IMR-90 (cell line): ENCODE results near the gene SHISAL1. TPM values are rescaled to one million over a fixed set of nuclear protein-coding genes. Genes with fewer than 3 reads are reported as not detected.

Experiments
- ATAC-seq: fragments of 200-7000 bp; cut with Tn5 transposase; 2 replicates; pipeline ENCODE4 v1.9.1; 2020; ENCODE audit warnings: low read depth, mild to moderate bottlenecking, moderate library complexity
- BruUV-seq: library from RNA; stranded (reverse); fragments of 400-500 nt; replicated peaks from 2 replicates; lab custom pipeline; 2021; lab: Mats Ljungman, UMichigan
- CTCF ChIA-PET: fragments of 300-600 bp; formaldehyde crosslinking; extraction: SDS; loops from one replicate; lab custom pipeline; 2021; ENCODE audit warnings: antibody characterized with exemption; lab: Yijun Ruan, JAX
- POLR2A ChIA-PET: fragments of 300-600 bp; sonication (Branson Sonifier 250); formaldehyde crosslinking; loops from one replicate; lab custom pipeline; 2022; ENCODE audit warnings: antibody characterized with exemption; ENCODE audit not compliant: unreplicated experiment; lab: Charles Lee
- DNase-seq: peaks from one replicate; pipeline ENCODE4 v3.0.0; 2013
- H2AFZ ChIP-seq: replicated peaks from 2 replicates; pipeline ENCODE3; 2013; ENCODE audit warnings: low read length, mild to moderate bottlenecking; ENCODE audit not compliant: poor library complexity
- H2AK5ac ChIP-seq: 2 replicates; pipeline ENCODE4 v1.6.1; 2013; ENCODE audit warnings: low read depth, low read length, inconsistent platforms
- H2AK9ac ChIP-seq: replicated peaks from 2 replicates; pipeline ENCODE3; 2013; ENCODE audit warnings: mild to moderate bottlenecking, low read depth, low read length, moderate library complexity; ENCODE audit not compliant: poor library complexity
- H2BK120ac ChIP-seq: 2 replicates; pipeline ENCODE4 v1.6.1; 2013; ENCODE audit warnings: low read depth, low read length, inconsistent platforms
- H2BK15ac ChIP-seq: 3 replicates; pipeline ENCODE4 v1.6.1; 2013; ENCODE audit warnings: low read depth, low read length, inconsistent platforms
- H2BK20ac ChIP-seq: 2 replicates; pipeline ENCODE4 v1.6.1; 2013; ENCODE audit warnings: low read depth, mild to moderate bottlenecking, inconsistent platforms, low read length, moderate library complexity
- H2BK5ac ChIP-seq: 2 replicates; pipeline ENCODE4 v1.6.1; 2013; ENCODE audit warnings: mild to moderate bottlenecking, low read depth, low read length, inconsistent platforms; ENCODE audit not compliant: poor library complexity, severe bottlenecking
- H3K14ac ChIP-seq: replicated peaks from 2 replicates; pipeline ENCODE4 v1.6.1; 2013; ENCODE audit warnings: low read depth, low read length, inconsistent platforms
- H3K18ac ChIP-seq: 2 replicates; pipeline ENCODE4 v1.6.1; 2013; ENCODE audit warnings: low read depth, low read length, control low read depth
- H3K23ac ChIP-seq: 2 replicates; pipeline ENCODE4 v1.6.1; 2013; ENCODE audit warnings: low read depth, low read length, inconsistent platforms
- H3K27ac ChIP-seq: 2 replicates; pipeline ENCODE4 v1.5.1; 2013; ENCODE audit warnings: mild to moderate bottlenecking, control low read depth, low read length; ENCODE audit not compliant: insufficient read depth
- H3K27me3 ChIP-seq: 2 replicates; pipeline ENCODE4 v1.6.1; 2013; ENCODE audit warnings: low read length; ENCODE audit not compliant: control insufficient read depth, insufficient read depth
- H3K36me3 ChIP-seq: 2 replicates; pipeline ENCODE4 v1.6.1; 2013; ENCODE audit warnings: low read length, mixed read lengths; ENCODE audit not compliant: control insufficient read depth, insufficient read depth
- H3K4ac ChIP-seq: 2 replicates; pipeline ENCODE4 v1.6.1; 2013; ENCODE audit warnings: low read depth, low read length, inconsistent platforms
- H3K4me1 ChIP-seq: 2 replicates; pipeline ENCODE4 v1.6.1; 2013; ENCODE audit warnings: low read length, mixed read lengths; ENCODE audit not compliant: control insufficient read depth, insufficient read depth
- H3K4me2 ChIP-seq: 2 replicates; pipeline ENCODE4 v1.6.1; 2013; ENCODE audit warnings: low read depth, mild to moderate bottlenecking, control low read depth, low read length, moderate library complexity
- H3K4me3 ChIP-seq: 2 replicates; pipeline ENCODE4 v1.5.1; 2013; ENCODE audit warnings: low read depth, mild to moderate bottlenecking, control low read depth, low read length, moderate library complexity; ENCODE audit not compliant: insufficient read depth
- H3K56ac ChIP-seq: 2 replicates; pipeline ENCODE4 v1.6.1; 2013; ENCODE audit warnings: low read length, inconsistent platforms; ENCODE audit not compliant: insufficient read depth; ENCODE audit errors: extremely low read depth
- H3K79me1 ChIP-seq, 2 experiments: 2 replicates each; pipeline ENCODE4 v1.6.1; 2013; ENCODE audit warnings: low read length in 2 of 2, inconsistent platforms in 1 of 2, low read depth in 1 of 2
- H3K9ac ChIP-seq: 2 replicates; pipeline ENCODE4 v1.6.1; 2013; ENCODE audit warnings: low read depth, low read length, control low read depth
- H3K9me1 ChIP-seq: 2 replicates; pipeline ENCODE4 v1.6.1; 2013; ENCODE audit warnings: low read length, inconsistent platforms; ENCODE audit not compliant: insufficient read depth
- H3K9me3 ChIP-seq: 2 replicates; pipeline ENCODE4 v1.6.1; 2013; ENCODE audit warnings: low read length; ENCODE audit not compliant: control insufficient read depth, insufficient read depth
- H4K20me1 ChIP-seq: 2 replicates; pipeline ENCODE4 v1.6.1; 2013; ENCODE audit warnings: low read length, inconsistent platforms; ENCODE audit not compliant: insufficient read depth
- H4K5ac ChIP-seq: 2 replicates; pipeline ENCODE4 v1.6.1; 2013; ENCODE audit warnings: mild to moderate bottlenecking, low read depth, low read length, control low read depth
- H4K8ac ChIP-seq, 2 experiments: 2 replicates each; pipeline ENCODE4 v1.6.1; 2013; ENCODE audit warnings: low read depth in 2 of 2, low read length in 2 of 2, control low read depth in 1 of 2, inconsistent platforms in 1 of 2
- H4K91ac ChIP-seq: 2 replicates; pipeline ENCODE4 v1.6.1; 2013; ENCODE audit warnings: low read depth, low read length, inconsistent platforms; ENCODE audit not compliant: insufficient read depth
- BHLHE40 ChIP-seq: fragments of 150-350 bp; IDR thresholded peaks from 2 replicates; pipeline ENCODE4 v1.6.1; 2016; ENCODE audit warnings: mild to moderate bottlenecking, low read depth, low read length
- CEBPB ChIP-seq: IDR thresholded peaks from 2 replicates; pipeline ENCODE4 v1.6.1; 2012; ENCODE audit warnings: low read depth, low read length, improper control_type of control experiment
- CHD1 ChIP-seq: IDR thresholded peaks from 2 replicates; pipeline ENCODE4 v1.6.1; 2012; ENCODE audit warnings: low read depth, low read length, improper control_type of control experiment
- CTCF ChIP-seq: conservative IDR thresholded peaks from 2 replicates; pipeline ENCODE4 v1.5.1; 2012; ENCODE audit warnings: mild to moderate bottlenecking, low read depth, low read length, improper control_type of control experiment
- ELK1 ChIP-seq: fragments of 150-350 bp; IDR thresholded peaks from 2 replicates; pipeline ENCODE4 v1.6.1; 2016; ENCODE audit warnings: low read depth, mild to moderate bottlenecking, low read length, moderate library complexity, borderline replicate concordance
- FOS ChIP-seq: fragments of 150-350 bp; IDR thresholded peaks from 2 replicates; pipeline ENCODE4 v1.6.1; 2016; ENCODE audit warnings: low read depth, low read length
- MAFK ChIP-seq: IDR thresholded peaks from 2 replicates; pipeline ENCODE4 v1.6.1; 2012; ENCODE audit warnings: low read depth, low read length, improper control_type of control experiment
- MAZ ChIP-seq: IDR thresholded peaks from 2 replicates; pipeline ENCODE4 v1.6.1; 2012; ENCODE audit warnings: low read depth, mild to moderate bottlenecking, low read length, improper control_type of control experiment, moderate library complexity, borderline replicate concordance
- MXI1 ChIP-seq: IDR thresholded peaks from 2 replicates; pipeline ENCODE4 v1.6.1; 2012; ENCODE audit warnings: low read depth, mild to moderate bottlenecking, low read length, moderate library complexity, borderline replicate concordance
- NFE2L2 ChIP-seq: fragments of 150-350 bp; IDR thresholded peaks from 2 replicates; pipeline ENCODE4 v1.6.1; 2016; ENCODE audit warnings: low read depth, mild to moderate bottlenecking, low read length
- POLR2A ChIP-seq: IDR thresholded peaks from 2 replicates; pipeline ENCODE4 v1.6.1; 2012; ENCODE audit warnings: mild to moderate bottlenecking, low read depth, low read length
- RAD21 ChIP-seq: IDR thresholded peaks from 2 replicates; pipeline ENCODE4 v1.6.1; 2012; ENCODE audit warnings: low read length, improper control_type of control experiment
- RCOR1 ChIP-seq: IDR thresholded peaks from 2 replicates; pipeline ENCODE4 v1.6.1; 2012; ENCODE audit warnings: mild to moderate bottlenecking, low read length, improper control_type of control experiment; ENCODE audit not compliant: insufficient replicate concordance
- RFX5 ChIP-seq: IDR thresholded peaks from 2 replicates; pipeline ENCODE4 v1.8.0; 2012; ENCODE audit warnings: low read depth, mild to moderate bottlenecking, low read length, moderate library complexity
- SMC3 ChIP-seq: fragments of 150-350 bp; IDR thresholded peaks from 2 replicates; pipeline ENCODE4 v1.6.1; 2016; ENCODE audit warnings: low read depth, mild to moderate bottlenecking, antibody characterized with exemption, low read length, moderate library complexity
- USF2 ChIP-seq: fragments of 150-350 bp; IDR thresholded peaks from 2 replicates; pipeline ENCODE4 v1.6.1; 2017; ENCODE audit warnings: mild to moderate bottlenecking, antibody characterized with exemption, low read length, low read depth
- WGBS, 2 experiments: methylation state at CpG; one replicate each; pipeline versions ENCODE4 v1.1.5 to v1.1.7; 2013; ENCODE audit warnings: missing lambda C conversion rate in 2 of 2; ENCODE audit not compliant: insufficient read length in 1 of 2; ENCODE audit errors: extremely low coverage in 2 of 2; 5-methylcytosine and 5-hydroxymethylcytosine counted together
- dilution Hi-C: fragments of 300-500 bp; cut with HindIII; formaldehyde crosslinking; loops from one replicate; pipeline ENCODE4 v1.14.3; 2018; ENCODE audit warnings: low sequenced_read_pairs; ENCODE audit not compliant: unreplicated experiment
- in situ Hi-C: fragments of 300-500 bp; cut with MboI; formaldehyde crosslinking; loops from 3 replicates; pipeline ENCODE4 v1.14.3; 2019; ENCODE audit warnings: low sequenced_read_pairs, inconsistent platforms, mixed read lengths
- intact Hi-C: fragments of 100-400 bp; cut with micrococcal nuclease; formaldehyde crosslinking; loops from 2 replicates; pipeline ENCODE4 v1.10.0; 2022
- polyA plus RNA-seq, 3 experiments: library from polyadenylated mRNA; depleted of rRNA; stranded (reverse); fragments of >200 nt; gene quantifications; 2 replicates each; pipeline ENCODE4 v1.2.3, GENCODE V29; 2012; ENCODE audit warnings: low replicate concordance in 1 of 3
- total RNA-seq: library from RNA; depleted of rRNA; stranded (reverse); fragments of >200 nt; gene quantifications from 2 replicates; pipeline ENCODE4 v1.2.3, GENCODE V29; 2012

The SHISAL1 gene
- total and polyA plus RNA-seq, 2 of the 4 experiments (the other 2 are of a cell fraction): 1.0 to 1.4 TPM

- BruUV-seq: no TSS peak
These were observed 31.7 kb upstream of the SHISAL1 start for GRCh38 chr22:44344407-44344806.

More at GRCh38 chr22:44344407-44344806, 31.7 kb upstream of the SHISAL1 start:
- H3K18ac ChIP-seq: no peak overlapping the region
- no peak overlapping the region; the same call in 1 of the 2 replicates for H2AK5ac ChIP-seq
- in situ Hi-C loops: no loop called here
- CTCF ChIA-PET: no interaction called here
- no CpG with 5 or more reads among the region's 11 CpGs for WGBS, 2 experiments
- no peak overlapping the region for H2AFZ ChIP-seq
- H2BK20ac ChIP-seq: no peak overlapping the region
- intact Hi-C loops: no loop called here
- dilution Hi-C loops: no loop called here
- no peak overlapping the region for H2BK5ac ChIP-seq
- ATAC-seq (no peak), DNase-seq (no peak)
- H4K8ac ChIP-seq: no peak overlapping the region
- H4K20me1 ChIP-seq: peaks cover 4% of the 10 kb centered on the region; the same call in 1 of the 2 replicates
- TF ChIP-seq RFX5: no peak
- TF ChIP-seq FOS: no peak
- TF ChIP-seq RAD21: no peak
- no peak for TF ChIP-seq POLR2A
- TF ChIP-seq SMC3: no peak
- TF ChIP-seq CTCF: no peak
- no peak for TF ChIP-seq MAFK
- TF ChIP-seq RCOR1: no peak
- no peak for TF ChIP-seq MAZ
- TF ChIP-seq BHLHE40: no peak
- no peak for TF ChIP-seq MXI1
- no peak for TF ChIP-seq ELK1
- no peak for TF ChIP-seq CEBPB
- no peak for TF ChIP-seq NFE2L2
- TF ChIP-seq USF2: no peak
- no peak for TF ChIP-seq CHD1
- no peak overlapping the region for H3K9ac ChIP-seq
- no peak overlapping the region for H2BK15ac ChIP-seq
- POLR2A ChIA-PET: no interaction called here
- H3K4ac ChIP-seq: no peak overlapping the region
- no peak overlapping the region for H4K5ac ChIP-seq
- H3K4me2 ChIP-seq: no peak overlapping the region
- no peak overlapping the region for H3K56ac ChIP-seq
- H4K91ac ChIP-seq: no peak overlapping the region
- H3K9me3 ChIP-seq: no peaks in the 10 kb centered on the region
- H3K23ac ChIP-seq: no peak overlapping the region
- no peaks in the 10 kb centered on the region for H3K79me1 ChIP-seq
- no peaks in the 10 kb centered on the region for H3K36me3 ChIP-seq
- H3K4me1 ChIP-seq: peaks cover 27% of the 10 kb centered on the region
- no peak overlapping the region for H2AK9ac ChIP-seq
- peaks cover 3% of the 10 kb centered on the region; the same call in 1 of the 2 replicates for H3K9me1 ChIP-seq
- no peak overlapping the region for H3K14ac ChIP-seq
- H2BK120ac ChIP-seq: no peak overlapping the region
- no peak overlapping the region for H3K27ac ChIP-seq
- H3K27me3 ChIP-seq: peaks cover 7% of the 10 kb centered on the region
- H3K4me3 ChIP-seq: no peak overlapping the region
